GM18909 (cell line): ENCODE results near the gene DHRS2.
"Not testable (repeated sequence)": the region's sequence is repeated elsewhere in the genome, so short reads cannot be mapped to it uniquely, and the experiment has no call there.

Source experiments
- ATAC-seq: cut with Tn5 transposase; IDR thresholded peaks from one replicate; pipeline ENCODE4 v1.9.1; 2021; ENCODE audit warnings: mild to moderate bottlenecking; ENCODE audit not compliant: unreplicated experiment, poor library complexity

DHRS2 gene, protein sequence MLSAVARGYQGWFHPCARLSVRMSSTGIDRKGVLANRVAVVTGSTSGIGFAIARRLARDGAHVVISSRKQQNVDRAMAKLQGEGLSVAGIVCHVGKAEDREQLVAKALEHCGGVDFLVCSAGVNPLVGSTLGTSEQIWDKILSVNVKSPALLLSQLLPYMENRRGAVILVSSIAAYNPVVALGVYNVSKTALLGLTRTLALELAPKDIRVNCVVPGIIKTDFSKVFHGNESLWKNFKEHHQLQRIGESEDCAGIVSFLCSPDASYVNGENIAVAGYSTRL

DNA sequence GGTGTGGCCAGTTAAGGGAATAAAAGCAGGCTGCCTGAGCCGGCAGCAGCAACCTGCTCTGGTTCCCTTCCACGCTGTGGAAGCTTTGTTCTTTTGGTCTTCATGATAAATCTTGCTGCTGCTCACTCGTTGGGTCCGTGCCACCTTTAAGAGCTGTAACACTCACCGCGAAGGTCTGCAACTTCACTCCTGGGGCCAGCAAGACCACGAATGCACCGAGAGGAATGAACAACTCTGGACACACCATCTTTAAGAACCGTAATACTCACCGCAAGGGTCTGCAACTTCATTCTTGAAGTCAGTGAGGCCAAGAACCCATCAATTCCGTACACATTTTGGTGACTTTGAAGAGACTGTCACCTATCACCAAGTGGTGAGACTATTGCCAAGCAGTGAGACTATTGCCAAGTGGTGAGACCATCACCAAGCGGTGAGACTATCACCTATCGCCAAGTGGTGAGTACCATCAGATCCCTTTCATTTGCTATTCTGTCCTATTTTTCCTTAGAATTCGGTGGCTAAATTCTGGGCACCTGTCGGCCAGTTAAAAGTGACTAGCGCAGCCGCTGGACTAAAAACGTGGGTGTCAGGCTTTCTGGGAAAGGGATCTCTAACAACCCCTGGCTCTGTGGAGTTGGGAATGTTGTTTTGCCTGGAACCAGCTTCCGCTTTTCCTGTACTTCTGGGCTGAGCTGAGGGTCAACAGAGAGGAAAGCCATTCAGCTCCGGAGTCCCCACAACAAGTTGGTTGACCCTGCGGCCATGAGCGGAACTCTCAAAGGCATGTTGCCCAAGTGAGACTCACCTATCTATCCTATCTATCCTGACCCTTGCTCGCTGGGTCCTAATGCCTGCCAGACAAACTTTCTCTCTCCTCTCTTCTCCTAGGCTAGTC is at the start of gene DHRS2:
TSS of gene DHRS2 (plus strand) at position 48 of the 895 bp plus-strand sequence. CDS start 2,501 bp downstream, outside the sequence.
- ATAC-seq = no peak

DNA sequence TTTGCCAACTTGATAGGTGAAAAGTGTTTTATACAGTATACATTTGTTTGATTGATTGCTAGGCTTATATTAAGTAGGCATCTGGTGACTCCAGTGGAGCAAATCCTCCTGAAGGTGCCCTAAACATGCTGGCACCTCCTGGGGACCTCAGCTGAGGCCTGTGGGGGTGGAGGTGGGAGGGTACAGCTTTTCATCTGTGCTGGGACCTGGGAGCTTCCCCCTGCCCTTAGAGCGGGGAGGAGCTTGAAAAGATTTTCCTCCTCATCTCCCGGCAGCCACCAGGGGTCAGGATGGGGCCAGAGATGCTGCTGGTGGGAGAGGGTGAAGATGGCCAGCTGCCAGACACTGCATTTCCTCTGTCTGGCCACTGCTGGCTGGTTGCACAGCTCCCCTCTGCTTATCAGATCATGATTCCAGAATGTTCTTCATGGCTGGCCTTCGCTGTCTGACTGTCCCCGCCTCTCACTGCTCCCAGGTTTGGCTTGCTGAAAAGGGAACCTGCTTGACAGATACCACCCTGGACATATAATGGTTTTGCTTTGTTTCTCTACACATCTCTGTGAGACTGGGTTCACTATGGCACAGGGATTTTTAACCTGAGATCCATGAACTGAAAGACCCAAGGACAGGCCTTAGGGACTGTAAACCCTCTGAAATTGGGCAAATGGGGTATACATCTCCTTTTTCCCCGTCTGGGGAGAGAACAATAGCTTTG is 47.1 kb upstream of the DHRS2 start:
- peak; percentile 95 for ATAC-seq

DNA sequence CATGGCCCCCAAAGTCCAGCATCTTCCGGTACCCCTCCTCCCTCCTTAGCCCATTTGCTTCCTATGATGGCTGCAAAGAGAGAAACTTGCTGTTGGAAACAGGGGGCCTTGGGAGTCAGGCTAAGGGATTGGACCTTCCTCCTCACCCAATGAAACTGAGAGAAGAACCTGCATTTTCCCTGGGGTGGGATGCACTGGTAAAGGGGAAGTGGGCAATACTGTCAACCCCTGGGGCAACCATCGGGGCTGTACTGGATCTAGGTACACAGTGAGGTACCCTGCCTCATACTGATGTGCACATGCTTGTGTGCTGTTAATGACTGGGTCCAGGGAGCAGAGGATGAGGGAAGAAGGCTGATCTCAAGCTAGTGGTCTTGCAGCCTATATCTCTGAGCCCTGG is 46.6 kb upstream of the DHRS2 start:
- ATAC-seq = peak; percentile 14

DNA sequence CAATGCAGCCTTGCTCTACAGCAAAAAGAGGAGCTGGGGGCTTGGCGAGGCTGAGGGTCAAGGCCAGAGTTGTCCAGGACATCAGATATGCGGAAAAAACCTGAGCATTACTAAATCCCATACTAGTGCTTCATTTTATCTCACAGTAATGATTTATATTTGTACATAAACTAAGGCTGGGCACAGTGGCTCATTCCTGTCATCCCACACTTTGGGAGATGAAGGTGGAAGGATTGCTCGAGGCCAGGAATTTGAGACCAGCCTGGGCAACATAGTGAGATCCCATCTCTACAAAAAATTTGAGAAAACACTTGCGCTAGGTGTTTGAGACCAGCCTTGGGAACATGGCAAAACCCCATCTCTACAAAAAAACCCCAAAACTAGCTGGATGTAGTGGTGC is 46.0 kb upstream of the DHRS2 start:
- no peak for ATAC-seq

DNA sequence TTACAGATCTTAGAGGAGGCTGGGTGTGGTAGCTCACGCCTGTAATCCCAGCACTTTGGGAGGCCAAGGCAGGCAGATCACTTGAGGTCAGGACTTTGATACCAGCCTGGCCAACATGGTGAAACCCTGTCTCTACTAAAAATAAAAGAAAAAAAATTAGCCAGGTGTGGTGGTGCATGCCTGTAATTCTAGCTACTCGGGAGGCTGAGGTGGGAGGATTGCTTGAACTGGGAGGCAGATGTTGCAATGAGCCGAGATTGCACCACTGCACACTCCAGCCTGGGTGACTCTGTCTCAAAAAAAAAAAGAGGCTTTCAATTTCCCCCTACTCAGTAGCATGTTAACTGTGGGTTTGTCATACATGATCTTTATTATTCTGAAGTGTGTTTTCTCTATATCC is 42.0 kb upstream of the DHRS2 start:
- ATAC-seq = not testable (repeated sequence)

DNA sequence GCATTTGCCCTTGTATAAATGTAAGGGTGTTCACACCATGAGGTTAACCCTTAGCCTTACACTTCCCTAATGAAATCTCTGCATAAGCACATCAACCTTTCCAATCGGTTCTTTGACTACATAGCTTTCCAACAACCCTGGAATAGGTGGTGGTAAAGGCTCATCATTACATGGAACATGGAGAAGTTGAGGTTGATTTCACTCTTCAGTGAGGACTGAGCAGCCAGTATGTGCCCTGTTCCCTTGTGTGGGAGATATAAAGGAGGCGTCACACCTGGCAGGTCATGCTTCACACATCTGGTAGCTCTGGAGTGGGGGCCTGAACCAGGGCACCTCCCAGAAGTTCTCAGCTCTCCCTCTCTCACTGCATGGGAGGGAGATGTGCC is 35.8 kb upstream of the DHRS2 start:
- no peak for ATAC-seq

DNA sequence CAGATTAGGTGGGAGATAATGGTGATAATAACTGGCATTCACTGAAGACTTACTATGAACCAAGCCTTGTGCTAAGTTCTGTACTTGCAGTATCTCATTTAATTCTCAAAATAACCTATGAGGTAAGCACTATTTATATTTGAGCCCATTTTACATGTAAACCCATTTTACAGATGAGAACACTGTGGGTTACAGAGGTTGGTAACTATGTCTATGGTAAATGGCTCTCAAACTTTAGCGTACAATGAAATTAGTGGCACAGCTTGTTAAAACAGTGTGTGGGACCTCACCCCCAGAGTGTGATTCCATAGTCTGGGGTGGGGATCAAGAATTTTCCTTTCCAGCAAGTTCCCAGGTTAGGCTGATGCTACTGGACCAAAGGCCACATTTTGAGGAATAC is 35.4 kb upstream of the DHRS2 start:
- ATAC-seq = no peak

DNA sequence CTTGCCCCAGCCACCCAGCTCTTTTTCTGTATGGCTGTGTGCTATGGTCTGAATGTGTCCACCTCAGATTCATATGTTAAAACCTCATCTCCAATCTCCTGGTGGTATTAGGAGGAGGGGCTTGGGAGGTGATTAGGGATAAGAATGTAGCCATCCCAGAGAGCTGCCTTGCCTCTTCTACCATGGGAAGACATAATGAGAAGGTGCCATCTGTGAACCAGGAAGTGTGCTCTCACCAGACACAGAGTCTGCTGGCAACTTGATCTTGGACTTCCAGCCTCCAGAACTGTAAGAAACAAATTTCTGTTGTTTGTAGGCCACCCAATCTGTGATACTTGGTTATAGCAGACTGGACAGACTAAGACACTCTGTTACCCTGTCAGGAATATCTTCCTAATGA is 34.7 kb upstream of the DHRS2 start:
- no peak for ATAC-seq

DNA sequence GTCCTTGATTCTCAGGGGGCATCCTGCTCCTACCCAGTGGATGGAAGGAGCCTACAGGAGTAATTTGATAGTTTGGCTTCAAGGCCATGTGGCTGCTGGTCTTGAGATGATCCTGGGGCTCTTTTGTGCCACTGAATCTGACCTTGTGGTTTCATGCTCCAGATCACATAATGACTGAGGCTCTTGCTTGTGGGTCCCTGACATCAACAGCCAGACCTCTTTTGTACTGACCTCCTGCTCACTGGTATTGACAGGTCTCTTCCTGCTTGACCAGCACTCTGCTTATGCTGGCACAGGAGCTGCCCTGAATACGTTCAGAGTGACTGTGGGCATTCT is 34.4 kb upstream of the DHRS2 start:
- ATAC-seq = peak; percentile 33

DNA sequence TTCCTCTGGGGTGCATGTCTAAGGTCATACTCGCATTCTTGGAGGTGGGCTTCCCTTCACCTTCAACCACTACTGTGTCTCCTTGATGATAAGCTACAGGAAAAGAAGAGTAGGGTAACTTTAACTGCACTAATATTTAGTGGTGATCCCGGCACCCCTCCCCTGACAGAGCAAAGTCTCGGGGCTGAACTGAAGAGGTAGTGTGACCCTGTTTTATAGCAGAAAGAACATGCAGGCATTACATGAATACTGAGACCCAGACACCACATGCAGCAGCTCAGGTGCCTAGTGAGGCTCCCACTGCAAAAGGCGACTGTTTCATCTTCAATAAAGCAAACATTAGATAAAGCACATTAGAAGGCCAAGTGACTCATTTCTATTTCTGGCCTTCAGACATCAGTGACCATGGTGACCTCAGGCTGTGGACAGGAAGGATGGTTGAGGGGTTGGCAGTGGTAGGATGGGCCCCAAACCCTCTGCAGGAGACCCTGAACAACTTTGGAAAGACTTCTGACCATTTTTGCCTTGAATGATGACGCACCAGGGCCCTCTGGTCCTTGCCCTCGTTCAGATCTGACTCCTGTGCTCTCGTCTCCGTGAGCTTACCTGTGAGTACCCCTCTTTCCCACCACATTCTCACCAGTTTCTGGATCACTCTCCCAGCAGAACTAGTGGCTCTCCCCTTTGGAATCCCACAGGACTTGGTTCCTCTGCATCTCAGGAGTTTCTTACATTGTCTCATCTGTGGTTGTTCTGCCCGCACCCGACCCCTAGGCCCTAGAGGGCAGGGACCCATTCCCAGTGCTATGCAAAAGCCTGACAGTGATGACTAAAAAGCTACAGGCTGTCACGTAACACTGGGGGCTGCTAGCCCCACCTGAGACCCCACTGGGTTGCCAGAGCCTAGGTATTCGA is 33.7 kb upstream of the DHRS2 start:
- no peak for ATAC-seq

DNA sequence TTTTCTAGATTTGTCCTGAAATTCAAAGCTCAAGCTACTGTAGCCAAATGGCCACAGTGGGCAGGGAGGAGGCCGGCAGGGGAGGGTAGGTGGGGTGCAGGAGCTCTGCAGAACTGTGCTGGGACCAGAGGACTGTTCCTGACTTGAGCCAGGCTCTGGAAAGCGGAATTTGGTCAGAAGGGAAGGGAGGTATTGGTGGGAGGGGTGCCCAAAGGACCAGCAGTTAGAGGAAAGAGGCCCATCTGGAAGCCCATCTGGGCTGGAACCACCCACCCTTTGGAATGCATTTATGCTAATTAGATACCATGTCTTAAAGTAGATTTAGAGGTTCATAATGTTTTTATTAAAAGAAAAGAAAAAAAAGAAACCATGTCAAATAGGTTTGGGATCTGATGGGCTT is 33.1 kb upstream of the DHRS2 start:
- ATAC-seq = no peak

DNA sequence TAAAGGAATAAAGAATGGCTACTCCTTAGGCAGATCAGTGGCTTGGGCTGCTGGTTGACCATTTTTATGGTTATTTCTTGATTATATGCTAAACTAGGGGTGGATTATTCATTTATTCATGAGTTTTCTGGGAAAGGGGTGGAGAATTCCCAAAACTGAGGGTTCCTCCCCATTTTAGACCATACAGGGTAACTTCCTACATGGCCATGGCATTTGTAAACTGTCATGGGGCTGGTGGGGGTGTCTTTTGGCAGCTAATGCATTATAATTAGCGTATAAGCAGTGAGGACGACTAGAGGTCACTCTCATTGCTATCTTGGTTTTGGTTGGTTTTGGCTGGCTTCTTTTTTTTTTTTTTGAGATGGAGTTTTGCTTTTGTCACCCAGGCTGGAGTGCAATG is 32.0 kb upstream of the DHRS2 start:
- no peak for ATAC-seq

DNA sequence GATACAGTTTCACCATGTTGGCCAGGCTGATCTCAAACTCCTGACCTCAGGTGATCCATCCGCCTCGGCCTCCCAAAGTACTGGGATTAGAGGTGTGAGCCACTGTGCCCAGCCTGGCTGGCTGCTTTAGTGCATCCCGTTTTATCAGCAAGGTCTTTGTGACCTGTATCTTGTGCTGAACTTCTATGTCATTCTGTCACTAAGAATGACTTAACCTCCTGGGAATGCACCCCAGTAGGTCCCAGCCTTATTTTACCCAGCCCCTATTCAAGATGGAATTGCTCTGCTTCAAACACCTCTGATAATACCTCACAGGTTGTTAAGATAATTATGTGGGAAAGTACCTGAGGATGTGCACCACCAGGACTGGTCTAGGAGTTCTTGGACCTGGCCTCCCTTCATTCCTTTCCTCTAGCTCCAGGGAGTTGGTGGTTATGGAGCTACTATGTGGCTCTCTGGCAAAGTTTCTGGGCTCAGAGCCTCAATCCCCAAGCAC is 31.4 kb upstream of the DHRS2 start:
- ATAC-seq = no peak

DNA sequence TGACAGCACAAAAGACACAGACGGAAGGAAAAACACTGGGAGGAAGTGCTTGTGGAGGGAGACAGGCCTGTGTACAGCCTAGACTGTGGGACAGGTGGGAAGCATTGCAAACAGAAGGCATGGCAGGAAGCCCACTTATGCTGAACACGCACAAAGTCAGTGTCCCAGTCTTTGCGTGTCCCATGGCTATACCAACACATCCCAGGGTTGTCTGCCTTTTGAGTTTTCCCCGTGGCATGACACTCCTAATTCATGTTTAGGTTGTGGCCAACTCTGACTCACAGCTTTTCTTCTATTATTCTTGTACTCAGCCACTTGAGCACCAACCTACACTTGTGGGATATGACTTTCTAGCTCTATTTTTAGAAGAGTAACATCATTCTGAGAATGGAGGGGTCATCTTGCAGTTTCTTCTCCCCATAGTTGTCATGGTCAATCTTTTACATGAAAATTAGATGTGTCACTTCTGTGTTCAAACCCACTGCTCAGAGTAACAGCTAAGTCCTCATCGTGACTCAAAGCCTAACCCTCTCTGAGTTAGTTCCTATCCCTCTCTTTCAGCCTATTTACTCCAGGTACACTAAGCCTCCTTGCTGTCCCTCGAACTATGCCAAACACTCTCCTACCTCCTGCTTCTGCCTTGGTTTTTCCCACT is 30.1 kb upstream of the DHRS2 start:
- peak; percentile 82 for ATAC-seq

DNA sequence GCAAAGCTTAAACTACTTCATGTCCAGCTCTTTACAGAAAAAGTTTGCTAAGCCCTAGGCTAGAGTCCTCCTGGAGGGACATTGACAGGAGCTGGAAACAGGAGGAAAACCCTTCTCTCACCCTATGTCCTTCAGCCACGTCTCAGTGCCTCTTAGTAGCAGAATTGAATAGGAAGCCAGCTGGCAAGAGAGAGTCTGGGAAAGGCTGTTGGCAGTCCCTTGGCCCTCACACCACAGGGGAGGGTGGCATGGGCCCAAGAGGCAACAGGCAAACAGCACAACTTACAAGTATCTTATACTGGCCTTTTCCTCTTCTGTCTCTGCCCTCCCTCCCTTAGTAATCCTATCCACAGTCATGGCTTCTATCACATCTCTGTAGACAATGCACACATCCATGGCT is 27.7 kb upstream of the DHRS2 start:
- ATAC-seq = no peak

DNA sequence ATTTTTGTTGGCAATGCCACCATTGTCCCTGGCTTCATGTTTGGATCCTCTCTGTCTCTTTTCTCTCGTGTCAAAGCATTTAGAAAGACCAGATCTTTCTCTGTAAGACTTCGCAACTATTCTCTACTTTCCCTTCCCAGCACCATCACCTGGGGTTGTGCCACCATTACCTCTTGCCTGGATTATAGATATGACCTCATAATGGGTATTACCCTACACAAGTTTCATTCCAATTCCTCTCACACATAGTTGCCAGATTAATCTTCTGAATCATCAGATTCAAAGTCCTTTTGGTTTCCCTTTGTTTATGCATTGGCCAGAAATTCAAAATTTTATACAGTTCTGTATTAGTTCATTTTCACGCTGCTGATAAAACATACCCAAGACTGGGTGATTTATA is 27.2 kb upstream of the DHRS2 start:
- no peak for ATAC-seq

DNA sequence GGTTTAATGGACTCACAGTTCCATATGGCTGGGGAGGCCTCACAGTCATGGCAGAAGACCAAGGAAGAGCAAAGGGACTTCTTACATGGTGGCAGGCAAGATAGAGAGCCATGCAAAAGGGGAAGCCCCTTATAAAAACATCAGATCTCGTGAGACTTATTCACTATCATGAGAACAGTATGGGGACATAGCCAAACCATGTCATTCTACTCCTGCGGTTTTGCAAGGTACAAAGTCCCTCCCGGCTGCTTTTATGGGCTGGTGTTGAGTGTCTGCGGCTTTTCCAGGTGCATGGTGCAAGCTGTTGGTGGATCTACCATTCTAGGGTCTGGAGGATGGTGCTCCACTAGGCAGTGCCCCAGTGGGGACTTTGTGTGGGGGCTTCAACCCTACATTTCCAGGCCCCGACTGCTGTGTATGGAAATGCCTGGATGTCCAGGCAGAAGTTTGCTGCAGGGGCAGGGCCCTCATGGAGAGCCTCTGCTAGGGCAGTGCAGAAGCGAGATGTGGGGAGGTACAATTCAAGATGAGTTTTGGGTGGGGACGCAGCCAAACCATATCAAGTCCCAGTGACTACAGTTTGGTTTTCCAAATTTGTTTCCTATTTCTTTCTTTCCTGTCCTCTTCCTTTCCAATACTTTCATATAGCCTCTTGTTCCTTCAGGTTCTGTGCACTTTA is 26.6 kb upstream of the DHRS2 start:
- not testable (repeated sequence) for ATAC-seq

DNA sequence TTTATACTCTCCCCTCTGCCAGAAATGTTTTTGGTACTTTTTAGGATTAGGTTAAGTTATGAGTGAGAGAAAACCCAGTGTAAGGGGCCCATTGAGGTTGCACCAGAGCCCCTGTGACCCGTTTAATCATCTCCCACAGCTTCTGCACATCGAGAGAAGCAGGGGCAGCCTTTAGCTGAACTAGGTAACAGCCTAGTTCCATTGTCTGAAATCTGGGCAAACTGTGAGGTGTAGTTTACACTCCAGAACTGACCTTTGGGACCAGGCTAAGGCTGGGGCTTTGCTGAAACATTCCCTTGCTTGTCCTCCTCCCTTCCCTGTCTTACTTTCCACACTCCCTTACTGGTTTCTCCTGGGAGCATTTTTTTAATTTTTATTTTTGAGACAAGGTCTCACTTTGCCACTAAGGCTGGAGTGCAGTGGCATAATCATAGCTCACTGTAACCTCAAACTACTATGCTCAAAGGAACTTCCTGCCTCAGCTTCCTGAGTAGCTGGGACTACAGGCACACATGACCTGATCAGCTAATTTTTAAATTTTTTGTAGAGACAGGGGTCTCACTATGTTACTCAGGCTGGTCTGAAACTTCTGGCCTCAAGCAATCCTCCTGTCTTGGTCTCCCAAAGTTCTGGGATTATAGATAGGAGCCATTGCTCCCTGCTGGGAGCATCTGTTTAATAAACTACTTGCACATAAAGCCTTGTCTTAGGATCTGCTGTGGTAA is 25.9 kb upstream of the DHRS2 start:
- ATAC-seq = no peak
